Jurkat, Clone E6-1 (cell line): ENCODE measurements around the gene MAFF.
A peak's percentile ranks its signal among the peaks of the same experiment; 100 is the strongest.
"Not testable (repeated sequence)": the region's sequence is repeated elsewhere in the genome, so short reads cannot be mapped to it uniquely, and the experiment has no call there.

Experiments
- DNase-seq: peaks from one replicate; pipeline ENCODE4 v3.0.0-alpha.2; 2011; ENCODE audit warnings: low read depth, low spot score
- H3K4me3 ChIP-seq: 2 replicates; pipeline ENCODE4 v1.5.1; 2011; ENCODE audit warnings: mild to moderate bottlenecking, low read length, control low read depth, moderate library complexity

MAFF gene

DNA sequence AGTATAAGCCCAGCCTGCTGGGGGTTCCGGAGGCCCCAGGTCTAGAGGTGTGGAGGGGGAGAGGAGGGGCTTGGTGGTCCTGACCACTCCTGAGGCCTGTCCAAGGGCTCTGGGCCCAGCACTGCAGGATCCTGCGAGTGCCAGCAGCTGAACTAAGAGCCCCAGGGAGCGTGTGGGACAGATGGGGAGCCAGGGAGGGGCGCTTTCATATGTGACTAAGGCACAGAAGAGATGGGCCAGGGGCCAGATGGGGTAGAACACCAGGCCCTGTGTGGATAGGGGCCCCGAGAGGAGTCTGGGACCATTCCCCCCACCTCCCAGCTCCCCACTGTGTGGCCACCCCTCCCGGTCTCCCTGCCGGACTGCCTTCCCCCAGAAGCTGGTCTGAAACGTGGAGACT is 18.4 kb downstream of the MAFF start:
- DNase-seq = no peak
- H3K4me3 ChIP-seq = no peak overlapping the region

DNA sequence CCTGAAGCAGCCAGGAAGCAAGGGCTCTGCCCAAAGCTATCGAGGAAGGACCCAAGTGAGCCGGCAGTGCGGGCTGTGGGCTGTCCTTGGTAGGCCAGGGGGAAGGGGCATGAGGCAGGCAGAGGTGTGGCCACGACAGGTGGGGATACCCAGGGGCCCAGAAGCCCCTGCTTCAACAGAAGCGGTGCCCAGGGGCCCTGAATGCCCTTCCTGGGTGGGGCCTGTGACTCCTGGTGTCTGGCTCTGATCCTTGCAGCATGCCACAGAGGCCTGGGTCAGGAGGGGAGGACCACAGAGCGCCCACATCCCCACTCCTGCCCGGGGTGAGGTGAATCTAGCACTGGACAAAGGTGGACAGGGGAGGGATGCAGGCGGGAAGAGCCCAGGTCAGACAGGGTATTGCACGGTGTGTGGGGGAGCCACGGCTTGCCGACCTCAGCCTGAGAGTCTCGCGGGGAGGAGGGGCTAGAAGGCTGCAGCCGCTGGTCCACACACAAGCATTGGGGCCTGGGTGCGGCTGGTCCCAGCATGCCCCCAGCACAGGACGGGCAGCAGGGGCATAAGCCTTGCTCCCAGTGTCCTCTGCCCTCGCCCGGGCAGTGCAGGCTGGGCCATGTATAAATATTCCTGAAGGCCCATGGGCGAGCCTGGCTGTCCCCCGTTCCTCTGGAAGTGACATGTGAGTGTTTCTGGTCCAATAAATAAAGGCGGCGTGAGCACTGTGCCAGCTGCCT is 19.0 kb downstream of the MAFF start:
- no peak for DNase-seq
- no peak overlapping the region for H3K4me3 ChIP-seq

GRCh38 chr22:38221407-38221806 is 19.6 kb downstream of the MAFF start:
- DNase-seq = no peak
- no peak overlapping the region for H3K4me3 ChIP-seq

GRCh38 chr22:38221908-38222796 is 20.4 kb downstream of the MAFF start:
- H3K4me3 ChIP-seq = no peak overlapping the region
- no peak for DNase-seq

DNA sequence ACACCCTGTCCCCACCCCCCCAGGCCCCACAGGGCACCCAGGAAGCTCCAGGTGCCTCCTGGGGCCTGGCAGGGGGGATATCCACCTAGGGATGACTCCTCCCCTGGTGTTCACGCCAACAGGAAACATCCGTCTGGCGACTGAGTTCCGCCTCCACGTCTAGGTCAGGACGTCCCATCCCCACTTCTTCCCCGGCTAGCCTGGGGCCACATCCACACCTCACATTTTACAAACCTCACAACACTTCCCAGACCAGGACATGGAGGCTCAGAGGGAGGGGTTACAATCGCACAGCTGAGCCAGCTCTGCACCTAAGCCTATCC is 21.0 kb downstream of the MAFF start:
- no peak overlapping the region for H3K4me3 ChIP-seq
- no peak for DNase-seq

DNA sequence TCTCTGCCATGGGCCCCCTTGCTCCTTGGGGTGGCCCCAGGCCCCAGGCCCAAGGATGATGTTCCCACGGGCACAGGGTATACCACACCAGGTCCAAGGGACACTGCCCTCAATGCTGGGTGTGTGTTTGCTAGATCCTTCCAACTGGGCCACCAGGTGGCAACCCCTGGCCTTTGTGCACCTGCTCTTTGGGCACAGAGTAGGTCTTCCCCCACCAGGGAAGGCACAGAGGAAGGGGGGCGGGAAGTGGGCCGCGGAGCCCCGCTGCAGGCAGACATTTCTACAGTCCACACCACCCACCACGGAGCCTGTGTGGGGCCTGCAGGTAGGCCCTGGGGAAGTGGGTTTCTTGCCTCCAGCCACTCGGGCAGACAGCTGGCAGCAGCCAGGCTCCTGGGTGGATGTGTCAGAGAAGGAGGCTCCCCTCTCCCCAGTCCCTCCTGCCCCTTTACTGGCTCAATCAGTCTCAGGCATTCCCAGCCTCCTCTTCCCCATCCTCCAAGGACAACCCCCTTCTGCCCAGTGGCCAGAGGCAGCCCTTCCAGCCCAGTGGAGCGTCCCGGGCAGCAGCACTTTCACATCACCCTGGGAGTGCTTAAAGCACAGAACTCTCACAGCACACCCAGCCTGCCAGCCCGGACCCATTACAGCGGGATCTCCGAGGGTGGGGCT is 21.6 kb downstream of the MAFF start:
- DNase-seq = no peak
- no peak overlapping the region for H3K4me3 ChIP-seq

- DNase-seq = no peak
- H3K4me3 ChIP-seq = no peak overlapping the region
These were observed 25.3 kb downstream of the MAFF start for GRCh38 chr22:38226853-38227649.

DNA sequence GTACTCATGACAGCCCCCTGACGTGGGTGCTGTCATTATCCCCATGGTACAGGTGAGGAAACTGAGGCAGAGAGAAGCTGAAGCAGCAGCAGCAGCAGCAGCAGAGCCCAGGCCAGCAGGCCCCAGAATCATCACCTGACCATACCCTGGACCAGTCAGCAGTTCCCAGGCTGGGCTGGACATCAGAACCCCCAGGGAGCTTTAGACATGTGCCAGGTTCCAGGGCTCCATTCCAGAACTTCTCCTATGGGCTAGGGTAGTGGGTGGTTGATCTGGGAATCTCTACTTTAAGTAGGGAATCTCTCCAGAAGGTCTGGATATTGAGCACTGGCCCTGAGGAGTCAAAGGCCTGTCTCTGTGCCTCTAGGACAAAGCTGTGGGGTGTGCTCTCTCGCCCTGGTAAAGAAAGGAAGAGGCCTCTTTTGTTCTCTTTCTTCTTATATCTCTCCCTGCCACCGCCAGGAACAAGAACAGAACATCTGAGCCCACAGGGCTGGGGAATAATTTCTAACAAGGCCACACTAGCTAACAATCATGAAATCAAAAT is 26.6 kb downstream of the MAFF start:
- no peak for DNase-seq
- no peak overlapping the region for H3K4me3 ChIP-seq

- no peak overlapping the region for H3K4me3 ChIP-seq
- no peak for DNase-seq
These were observed 27.3 kb downstream of the MAFF start for GRCh38 chr22:38228873-38229740.

- DNase-seq = peak; percentile 39
These were observed 28.5 kb downstream of the MAFF start for GRCh38 chr22:38230108-38230825.

DNA sequence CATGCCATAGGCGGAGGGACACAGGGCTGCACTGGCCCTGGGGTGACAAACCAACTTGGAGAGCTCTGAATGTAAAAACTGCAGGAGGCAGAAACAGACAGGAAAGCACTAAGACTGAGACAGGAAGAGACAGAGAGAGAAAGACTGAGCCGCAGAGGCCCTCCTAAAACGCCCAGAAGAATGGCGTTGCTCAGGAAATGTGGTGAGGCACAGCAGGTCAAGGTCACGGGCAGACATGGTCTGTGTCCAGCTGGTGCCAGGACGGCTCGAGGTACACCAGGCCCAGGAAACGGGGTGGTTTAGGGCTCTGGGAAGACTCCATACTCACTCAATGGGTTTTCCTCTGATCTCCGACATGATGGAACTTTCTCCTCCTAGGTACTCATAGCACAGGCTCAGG is 29.1 kb downstream of the MAFF start:
- H3K4me3 ChIP-seq = no peak overlapping the region
- no peak for DNase-seq

More at GRCh38 chr22:38230108-38230825, 28.5 kb downstream of the MAFF start:
- H3K4me3 ChIP-seq = no peak overlapping the region

GRCh38 chr22:38232196-38232595 is 30.4 kb downstream of the MAFF start:
- no peak for DNase-seq
- H3K4me3 ChIP-seq = no peak overlapping the region

GRCh38 chr22:38233427-38233826 is 31.6 kb downstream of the MAFF start:
- H3K4me3 ChIP-seq = no peak overlapping the region

GRCh38 chr22:38233856-38234255 is 32.1 kb downstream of the MAFF start:
- DNase-seq, H3K4me3 ChIP-seq: not testable (repeated sequence)

More at GRCh38 chr22:38233427-38233826, 31.6 kb downstream of the MAFF start:
- DNase-seq = no peak

GRCh38 chr22:38235240-38235850 is 33.6 kb downstream of the MAFF start:
- DNase-seq = no peak
- no peak overlapping the region for H3K4me3 ChIP-seq

DNA sequence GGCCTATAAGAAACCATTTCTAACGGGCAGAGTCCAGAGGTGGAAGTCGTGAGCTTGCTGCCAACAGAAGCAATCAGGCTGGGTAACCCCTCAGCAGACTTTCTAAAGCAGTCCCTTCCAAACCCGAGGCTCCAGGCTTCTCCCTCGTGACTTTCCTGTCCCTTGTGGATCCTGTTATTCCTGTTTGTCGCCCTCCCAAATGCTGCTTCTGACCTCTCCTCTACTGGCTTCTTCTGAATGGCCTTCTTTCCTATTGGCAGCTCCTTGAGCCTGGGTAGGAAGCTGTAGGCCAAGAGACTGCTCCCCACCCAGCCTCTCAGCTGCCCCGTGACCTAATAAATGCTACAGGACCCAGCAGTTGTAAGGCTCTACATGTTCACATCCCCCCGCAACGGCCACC is 35.0 kb downstream of the MAFF start:
- no peak for DNase-seq
- no peak overlapping the region for H3K4me3 ChIP-seq

- no peak for DNase-seq
These were observed 36.8 kb downstream of the MAFF start for GRCh38 chr22:38238519-38239071.

More at GRCh38 chr22:38238519-38239071, 36.8 kb downstream of the MAFF start:
- H3K4me3 ChIP-seq = no peak overlapping the region
